Osteoblast (primary cell): ENCODE measurements around the gene DNAJB14. TPM values are rescaled to one million over a fixed set of nuclear protein-coding genes. Genes with fewer than 3 reads are reported as not detected.

ENCODE experiments used
- DNase-seq: peaks from one replicate; pipeline ENCODE4 v3.0.0; 2011; ENCODE audit warnings: low spot score, mixed read lengths; ENCODE audit not compliant: insufficient read length; ENCODE audit errors: missing footprints
- H2AFZ ChIP-seq: 2 replicates; pipeline ENCODE4 v1.6.0; 2011; ENCODE audit warnings: mild to moderate bottlenecking, low read length
- H3K27ac ChIP-seq: 2 replicates; pipeline ENCODE4 v1.5.1; 2011; ENCODE audit warnings: mild to moderate bottlenecking, low read depth, low read length, moderate library complexity
- H3K27me3 ChIP-seq: 2 replicates; pipeline ENCODE4 v1.6.0; 2012; ENCODE audit warnings: mild to moderate bottlenecking, control low read depth, inconsistent platforms, low read length, moderate library complexity; ENCODE audit not compliant: insufficient read depth
- H3K36me3 ChIP-seq: 2 replicates; pipeline ENCODE4 v1.5.1; 2011; ENCODE audit warnings: mild to moderate bottlenecking, low read length, control low read depth, moderate library complexity; ENCODE audit not compliant: insufficient read depth
- H3K4me1 ChIP-seq: 2 replicates; pipeline ENCODE4 v1.5.1; 2011; ENCODE audit warnings: mild to moderate bottlenecking, low read length, control low read depth, moderate library complexity; ENCODE audit not compliant: insufficient read depth
- H3K4me2 ChIP-seq: 2 replicates; pipeline ENCODE4 v1.6.0; 2011; ENCODE audit warnings: mild to moderate bottlenecking, low read length; ENCODE audit not compliant: insufficient read depth
- H3K4me3 ChIP-seq: fragments of 200-600 bp; sonication (generic); 3 replicates; pipeline ENCODE4 v1.5.1; 2012; ENCODE audit warnings: mild to moderate bottlenecking, low read length, inconsistent platforms; ENCODE audit not compliant: insufficient read depth
- H3K79me2 ChIP-seq: 2 replicates; pipeline ENCODE4 v1.6.0; 2012; ENCODE audit warnings: mild to moderate bottlenecking, low read length, control low read depth, inconsistent platforms; ENCODE audit not compliant: insufficient read depth
- H3K9me3 ChIP-seq: 2 replicates; pipeline ENCODE4 v1.5.1; 2011; ENCODE audit warnings: low read depth, low read length, control low read depth
- H4K20me1 ChIP-seq: 2 replicates; pipeline ENCODE4 v1.6.0; 2012; ENCODE audit warnings: mild to moderate bottlenecking, low read length, control low read depth; ENCODE audit not compliant: insufficient read depth
- CTCF ChIP-seq: IDR thresholded peaks from 2 replicates; pipeline ENCODE4 v1.5.1; 2011; ENCODE audit warnings: mild to moderate bottlenecking, low read depth, low read length, moderate library complexity; ENCODE audit errors: extremely low read depth
- total RNA-seq: library from RNA; depleted of rRNA; stranded (reverse); fragments of >200 nt; gene quantifications from 2 replicates; pipeline ENCODE4 v1.2.3, GENCODE V29; 2012

Gene DNAJB14
- total RNA-seq, 1 donor = 41.3 TPM

- H3K36me3 ChIP-seq = no peaks in the 10 kb centered on the region
- no peak overlapping the region for H3K4me3 ChIP-seq
- no peak overlapping the region for H3K4me2 ChIP-seq
- no peaks in the 10 kb centered on the region for H3K9me3 ChIP-seq
- no peaks in the 10 kb centered on the region for H3K4me1 ChIP-seq
- no peak for DNase-seq
- no peaks in the 10 kb centered on the region for H4K20me1 ChIP-seq
- no peak overlapping the region for H3K27ac ChIP-seq
- H3K79me2 ChIP-seq = no peaks in the 10 kb centered on the region
- TF ChIP-seq CTCF = no peak
- H3K27me3 ChIP-seq = no peaks in the 10 kb centered on the region
- H2AFZ ChIP-seq = no peak overlapping the region
Measured at GRCh38 chr4:99853190-99853589, 93.2 kb downstream of the DNAJB14 start.

GRCh38 chr4:99852199-99852749 lies 94.1 kb downstream of the DNAJB14 start:
- no peak overlapping the region for H3K4me3 ChIP-seq
- no peak overlapping the region for H3K27ac ChIP-seq
- no peaks in the 10 kb centered on the region for H3K36me3 ChIP-seq
- no peak overlapping the region for H3K4me2 ChIP-seq
- no peaks in the 10 kb centered on the region for H3K4me1 ChIP-seq
- no peak overlapping the region for H2AFZ ChIP-seq
- H3K27me3 ChIP-seq = no peaks in the 10 kb centered on the region
- H3K79me2 ChIP-seq = no peaks in the 10 kb centered on the region
- no peak for DNase-seq
- no peak for TF ChIP-seq CTCF
- H3K9me3 ChIP-seq = no peaks in the 10 kb centered on the region
- H4K20me1 ChIP-seq = no peaks in the 10 kb centered on the region

- TF ChIP-seq CTCF = no peak
- no peaks in the 10 kb centered on the region for H3K27me3 ChIP-seq
- no peak for DNase-seq
- H3K27ac ChIP-seq = no peak overlapping the region
- H3K4me1 ChIP-seq = no peaks in the 10 kb centered on the region
- H3K36me3 ChIP-seq = no peaks in the 10 kb centered on the region
- H4K20me1 ChIP-seq = no peaks in the 10 kb centered on the region
- H3K79me2 ChIP-seq = no peaks in the 10 kb centered on the region
- no peak overlapping the region for H2AFZ ChIP-seq
- H3K9me3 ChIP-seq = no peaks in the 10 kb centered on the region
- no peak overlapping the region for H3K4me3 ChIP-seq
- no peak overlapping the region for H3K4me2 ChIP-seq
Measured at GRCh38 chr4:99848591-99849001, 97.8 kb downstream of the DNAJB14 start.

- no peaks in the 10 kb centered on the region for H3K9me3 ChIP-seq
- DNase-seq = no peak
- no peak for TF ChIP-seq CTCF
Measured at GRCh38 chr4:99847362-99847976, 98.9 kb downstream of the DNAJB14 start.

More at GRCh38 chr4:99847362-99847976, 98.9 kb downstream of the DNAJB14 start:
- no peaks in the 10 kb centered on the region for H3K27me3 ChIP-seq
- no peaks in the 10 kb centered on the region for H4K20me1 ChIP-seq
- no peak overlapping the region for H3K27ac ChIP-seq
- no peaks in the 10 kb centered on the region for H3K79me2 ChIP-seq
- no peak overlapping the region for H3K4me2 ChIP-seq
- no peaks in the 10 kb centered on the region for H3K4me1 ChIP-seq
- H2AFZ ChIP-seq = no peak overlapping the region
- no peak overlapping the region for H3K4me3 ChIP-seq
- H3K36me3 ChIP-seq = no peaks in the 10 kb centered on the region
